ENCODE results near the gene TTYH3.
A peak's percentile ranks its signal among the peaks of the same experiment; 100 is the strongest.

The TTYH3 gene

DNA sequence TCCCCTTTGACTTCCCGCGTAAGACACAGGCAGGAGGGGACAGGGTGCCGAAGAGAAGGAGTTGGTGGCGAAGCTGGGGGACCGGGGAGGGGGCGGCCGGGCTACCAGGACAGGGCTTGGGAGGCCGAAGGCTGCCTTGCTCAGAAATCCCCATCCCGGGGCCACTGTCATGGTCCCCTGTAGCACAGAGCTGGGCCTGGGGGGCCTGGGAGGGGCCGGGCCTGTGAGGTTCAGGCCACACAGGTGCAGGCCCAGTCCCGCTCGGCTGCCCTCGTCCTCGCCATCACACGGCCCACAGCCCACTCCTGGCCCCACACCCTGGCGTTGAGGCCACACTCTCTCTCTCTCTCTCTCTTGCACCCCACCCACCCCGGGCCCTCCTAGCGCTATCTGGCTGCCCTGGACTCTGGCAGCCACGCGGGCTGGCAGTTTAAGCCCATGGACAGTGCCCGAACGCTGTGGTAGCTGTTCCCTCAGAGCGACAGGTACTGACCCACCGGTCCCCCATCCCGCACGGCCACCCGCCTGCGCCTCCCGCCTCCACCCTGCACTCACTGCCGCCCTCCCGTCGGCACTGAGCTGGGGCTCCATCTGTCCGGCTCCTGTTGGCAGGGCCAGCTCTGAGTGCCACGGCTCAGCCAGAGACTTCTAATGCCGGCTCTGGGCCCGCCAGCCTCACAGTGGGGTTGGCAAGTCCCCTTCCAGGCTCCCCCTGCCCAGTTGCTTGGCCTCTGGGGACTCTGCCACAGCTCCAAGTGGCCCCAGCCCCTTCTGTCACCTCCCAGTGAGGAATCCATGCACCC lies 28.0 kb downstream of the TTYH3 start:
- no peak for TF ChIP-seq CTCF (IDR thresholded peaks at IDR 0.05; ENCODE audit: borderline replicate concordance, insufficient read depth, low read depth, low read length)
- H3K4me3 ChIP-seq (ENCODE audit: low read depth, low read length), result no peak overlapping the region

DNA sequence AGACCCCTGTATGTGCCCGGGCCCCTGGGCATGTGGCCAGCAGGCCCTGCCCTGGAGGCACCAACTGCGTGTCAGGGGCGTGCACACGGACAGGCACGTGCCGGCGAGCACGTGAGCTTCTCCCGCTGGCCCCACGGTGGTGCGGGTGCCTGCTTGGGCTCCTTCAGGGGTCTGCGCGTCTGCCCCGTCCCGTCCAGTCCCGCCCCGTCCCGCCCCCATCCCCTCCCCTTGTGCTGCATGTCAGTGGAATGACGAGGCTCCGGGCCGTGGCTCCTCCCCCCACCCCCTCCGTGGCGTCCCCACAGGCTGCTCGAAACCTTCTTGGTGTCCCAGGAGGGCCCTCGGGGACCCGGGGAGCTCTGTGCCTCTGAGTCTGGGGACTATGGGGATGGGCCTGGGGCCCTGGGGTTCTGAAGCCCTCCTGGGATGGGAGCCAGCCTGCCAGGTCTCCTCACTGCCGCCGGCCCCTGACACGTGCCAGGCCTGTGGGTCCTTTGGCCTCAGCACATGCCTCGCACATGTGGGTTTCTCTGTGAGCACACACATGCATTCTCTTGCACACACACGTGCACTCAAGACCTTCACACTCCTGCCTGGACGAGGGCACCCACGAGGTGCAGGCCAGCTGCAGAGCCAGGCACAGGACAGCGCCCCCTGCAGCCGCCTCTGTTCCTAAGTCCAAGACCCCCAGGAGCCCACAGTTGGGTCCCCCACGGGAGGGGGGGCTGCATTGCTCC lies 28.7 kb downstream of the TTYH3 start:
- TF ChIP-seq CTCF (IDR thresholded peaks at IDR 0.05; ENCODE audit: borderline replicate concordance, insufficient read depth, low read depth, low read length), result peak; percentile 35; the same call in 1 of the 2 replicates
- no peak overlapping the region for H3K4me3 ChIP-seq (ENCODE audit: low read depth, low read length)

DNA sequence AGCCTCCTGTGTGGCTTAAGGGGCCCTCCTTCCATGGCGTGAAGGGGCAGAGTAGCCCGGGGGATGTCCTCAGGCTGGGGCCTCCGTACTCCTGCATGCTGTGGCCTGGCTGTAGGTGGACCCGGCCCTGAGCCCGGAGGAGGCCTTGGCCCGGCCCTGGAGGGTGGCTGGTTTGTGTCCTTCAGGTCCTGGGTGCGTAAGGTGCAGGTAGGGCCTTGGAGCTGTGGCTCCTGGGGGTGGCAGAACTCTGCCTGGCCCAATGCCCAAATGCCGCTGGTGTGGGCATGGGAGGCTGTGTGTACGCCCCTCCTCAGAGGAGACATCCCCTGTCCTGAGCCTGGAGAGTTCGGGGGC lies 29.3 kb downstream of the TTYH3 start:
- TF ChIP-seq CTCF (IDR thresholded peaks at IDR 0.05; ENCODE audit: borderline replicate concordance, insufficient read depth, low read depth, low read length), result no peak

GRCh38 chr7:2661602-2662272 lies 30.0 kb downstream of the TTYH3 start:
- no peak for TF ChIP-seq CTCF (IDR thresholded peaks at IDR 0.05; ENCODE audit: borderline replicate concordance, insufficient read depth, low read depth, low read length)
- no peak overlapping the region for H3K4me3 ChIP-seq (ENCODE audit: low read depth, low read length)

More for the DNA sequence above, 29.3 kb downstream of the TTYH3 start:
- no peak overlapping the region for H3K4me3 ChIP-seq (ENCODE audit: low read depth, low read length)

DNA sequence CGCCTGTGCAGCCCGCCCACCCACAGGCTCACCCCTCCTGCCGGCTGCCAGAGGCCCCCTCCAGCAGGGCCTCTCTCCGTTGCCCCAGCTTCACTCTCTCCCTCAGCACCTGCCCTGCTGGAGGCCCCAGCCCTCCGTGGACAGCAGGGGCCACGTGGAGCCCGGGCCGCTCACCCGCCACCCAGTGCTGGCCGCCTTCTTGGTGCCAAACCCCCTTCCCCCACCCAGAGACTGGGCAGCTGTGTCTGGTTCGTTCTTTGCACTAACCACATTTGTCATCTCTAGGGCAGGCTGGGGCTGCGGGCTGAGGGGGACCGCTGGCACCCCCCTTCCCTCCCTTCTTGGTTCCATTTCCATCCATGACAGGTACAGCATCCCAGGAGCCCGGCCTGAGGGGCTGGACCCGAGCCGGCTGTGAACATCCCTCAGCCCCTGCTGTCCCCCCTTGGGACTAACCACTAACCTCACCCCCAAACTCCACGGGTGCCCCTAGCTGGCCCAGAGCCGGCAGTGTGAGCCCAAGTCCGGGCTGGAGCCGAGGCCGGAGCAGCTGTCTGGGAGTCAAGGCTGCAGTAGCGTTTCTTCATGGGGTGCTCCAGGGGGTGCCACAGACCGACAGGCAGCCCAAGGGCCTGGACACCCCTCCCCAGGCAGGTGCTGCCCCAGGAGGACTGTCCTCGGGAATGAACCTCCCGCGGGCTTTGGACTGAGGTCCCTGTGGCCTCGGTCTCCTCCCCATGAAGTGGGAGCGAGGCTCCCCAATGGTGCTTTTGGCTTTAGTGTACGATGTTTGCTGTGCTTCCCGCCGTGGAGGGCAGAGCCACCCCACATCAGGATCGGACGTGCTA lies 30.7 kb downstream of the TTYH3 start:
- H3K4me3 ChIP-seq (ENCODE audit: low read depth, low read length), result no peak overlapping the region
- TF ChIP-seq CTCF (IDR thresholded peaks at IDR 0.05; ENCODE audit: borderline replicate concordance, insufficient read depth, low read depth, low read length), result no peak

- no peak overlapping the region for H3K4me3 ChIP-seq (ENCODE audit: low read depth, low read length)
- no peak for TF ChIP-seq CTCF (IDR thresholded peaks at IDR 0.05; ENCODE audit: borderline replicate concordance, insufficient read depth, low read depth, low read length)
These were observed 31.5 kb downstream of the TTYH3 start for GRCh38 chr7:2663121-2663886.
